IMR-90 (cell line): ENCODE results near the gene CTDP1. TPM values are rescaled to one million over a fixed set of nuclear protein-coding genes. Genes with fewer than 3 reads are reported as not detected.

Experiments
- ATAC-seq: fragments of 200-7000 bp; cut with Tn5 transposase; 2 replicates; pipeline ENCODE4 v1.9.1; 2020; ENCODE audit warnings: low read depth, mild to moderate bottlenecking, moderate library complexity
- BruUV-seq: library from RNA; stranded (reverse); fragments of 400-500 nt; replicated peaks from 2 replicates; lab custom pipeline; 2021; lab: Mats Ljungman, UMichigan
- CTCF ChIA-PET: fragments of 300-600 bp; formaldehyde crosslinking; extraction: SDS; loops from one replicate; lab custom pipeline; 2021; ENCODE audit warnings: antibody characterized with exemption; lab: Yijun Ruan, JAX
- POLR2A ChIA-PET: fragments of 300-600 bp; sonication (Branson Sonifier 250); formaldehyde crosslinking; loops from one replicate; lab custom pipeline; 2022; ENCODE audit warnings: antibody characterized with exemption; ENCODE audit not compliant: unreplicated experiment; lab: Charles Lee
- DNase-seq: peaks from one replicate; pipeline ENCODE4 v3.0.0; 2013
- H2AFZ ChIP-seq: replicated peaks from 2 replicates; pipeline ENCODE3; 2013; ENCODE audit warnings: low read length, mild to moderate bottlenecking; ENCODE audit not compliant: poor library complexity
- H2AK5ac ChIP-seq: 2 replicates; pipeline ENCODE4 v1.6.1; 2013; ENCODE audit warnings: low read depth, low read length, inconsistent platforms
- H2AK9ac ChIP-seq: replicated peaks from 2 replicates; pipeline ENCODE3; 2013; ENCODE audit warnings: mild to moderate bottlenecking, low read depth, low read length, moderate library complexity; ENCODE audit not compliant: poor library complexity
- H2BK120ac ChIP-seq: 2 replicates; pipeline ENCODE4 v1.6.1; 2013; ENCODE audit warnings: low read depth, low read length, inconsistent platforms
- H2BK15ac ChIP-seq: 3 replicates; pipeline ENCODE4 v1.6.1; 2013; ENCODE audit warnings: low read depth, low read length, inconsistent platforms
- H2BK20ac ChIP-seq: 2 replicates; pipeline ENCODE4 v1.6.1; 2013; ENCODE audit warnings: low read depth, mild to moderate bottlenecking, inconsistent platforms, low read length, moderate library complexity
- H2BK5ac ChIP-seq: 2 replicates; pipeline ENCODE4 v1.6.1; 2013; ENCODE audit warnings: mild to moderate bottlenecking, low read depth, low read length, inconsistent platforms; ENCODE audit not compliant: poor library complexity, severe bottlenecking
- H3K14ac ChIP-seq: replicated peaks from 2 replicates; pipeline ENCODE4 v1.6.1; 2013; ENCODE audit warnings: low read depth, low read length, inconsistent platforms
- H3K18ac ChIP-seq: 2 replicates; pipeline ENCODE4 v1.6.1; 2013; ENCODE audit warnings: low read depth, low read length, control low read depth
- H3K23ac ChIP-seq: 2 replicates; pipeline ENCODE4 v1.6.1; 2013; ENCODE audit warnings: low read depth, low read length, inconsistent platforms
- H3K27ac ChIP-seq: 2 replicates; pipeline ENCODE4 v1.5.1; 2013; ENCODE audit warnings: mild to moderate bottlenecking, control low read depth, low read length; ENCODE audit not compliant: insufficient read depth
- H3K27me3 ChIP-seq: 2 replicates; pipeline ENCODE4 v1.6.1; 2013; ENCODE audit warnings: low read length; ENCODE audit not compliant: control insufficient read depth, insufficient read depth
- H3K36me3 ChIP-seq: 2 replicates; pipeline ENCODE4 v1.6.1; 2013; ENCODE audit warnings: low read length, mixed read lengths; ENCODE audit not compliant: control insufficient read depth, insufficient read depth
- H3K4ac ChIP-seq: 2 replicates; pipeline ENCODE4 v1.6.1; 2013; ENCODE audit warnings: low read depth, low read length, inconsistent platforms
- H3K4me1 ChIP-seq: 2 replicates; pipeline ENCODE4 v1.6.1; 2013; ENCODE audit warnings: low read length, mixed read lengths; ENCODE audit not compliant: control insufficient read depth, insufficient read depth
- H3K4me2 ChIP-seq: 2 replicates; pipeline ENCODE4 v1.6.1; 2013; ENCODE audit warnings: low read depth, mild to moderate bottlenecking, control low read depth, low read length, moderate library complexity
- H3K4me3 ChIP-seq: 2 replicates; pipeline ENCODE4 v1.5.1; 2013; ENCODE audit warnings: low read depth, mild to moderate bottlenecking, control low read depth, low read length, moderate library complexity; ENCODE audit not compliant: insufficient read depth
- H3K56ac ChIP-seq: 2 replicates; pipeline ENCODE4 v1.6.1; 2013; ENCODE audit warnings: low read length, inconsistent platforms; ENCODE audit not compliant: insufficient read depth; ENCODE audit errors: extremely low read depth
- H3K79me1 ChIP-seq, 2 experiments: 2 replicates each; pipeline ENCODE4 v1.6.1; 2013; ENCODE audit warnings: low read length in 2 of 2, inconsistent platforms in 1 of 2, low read depth in 1 of 2
- H3K9ac ChIP-seq: 2 replicates; pipeline ENCODE4 v1.6.1; 2013; ENCODE audit warnings: low read depth, low read length, control low read depth
- H3K9me1 ChIP-seq: 2 replicates; pipeline ENCODE4 v1.6.1; 2013; ENCODE audit warnings: low read length, inconsistent platforms; ENCODE audit not compliant: insufficient read depth
- H3K9me3 ChIP-seq: 2 replicates; pipeline ENCODE4 v1.6.1; 2013; ENCODE audit warnings: low read length; ENCODE audit not compliant: control insufficient read depth, insufficient read depth
- H4K20me1 ChIP-seq: 2 replicates; pipeline ENCODE4 v1.6.1; 2013; ENCODE audit warnings: low read length, inconsistent platforms; ENCODE audit not compliant: insufficient read depth
- H4K5ac ChIP-seq: 2 replicates; pipeline ENCODE4 v1.6.1; 2013; ENCODE audit warnings: mild to moderate bottlenecking, low read depth, low read length, control low read depth
- H4K8ac ChIP-seq, 2 experiments: 2 replicates each; pipeline ENCODE4 v1.6.1; 2013; ENCODE audit warnings: low read depth in 2 of 2, low read length in 2 of 2, control low read depth in 1 of 2, inconsistent platforms in 1 of 2
- H4K91ac ChIP-seq: 2 replicates; pipeline ENCODE4 v1.6.1; 2013; ENCODE audit warnings: low read depth, low read length, inconsistent platforms; ENCODE audit not compliant: insufficient read depth
- CTCF ChIP-seq: conservative IDR thresholded peaks from 2 replicates; pipeline ENCODE4 v1.5.1; 2012; ENCODE audit warnings: mild to moderate bottlenecking, low read depth, low read length, improper control_type of control experiment
- FOS ChIP-seq: fragments of 150-350 bp; IDR thresholded peaks from 2 replicates; pipeline ENCODE4 v1.6.1; 2016; ENCODE audit warnings: low read depth, low read length
- MAZ ChIP-seq: IDR thresholded peaks from 2 replicates; pipeline ENCODE4 v1.6.1; 2012; ENCODE audit warnings: low read depth, mild to moderate bottlenecking, low read length, improper control_type of control experiment, moderate library complexity, borderline replicate concordance
- NFE2L2 ChIP-seq: fragments of 150-350 bp; IDR thresholded peaks from 2 replicates; pipeline ENCODE4 v1.6.1; 2016; ENCODE audit warnings: low read depth, mild to moderate bottlenecking, low read length
- RAD21 ChIP-seq: IDR thresholded peaks from 2 replicates; pipeline ENCODE4 v1.6.1; 2012; ENCODE audit warnings: low read length, improper control_type of control experiment
- RFX5 ChIP-seq: IDR thresholded peaks from 2 replicates; pipeline ENCODE4 v1.8.0; 2012; ENCODE audit warnings: low read depth, mild to moderate bottlenecking, low read length, moderate library complexity
- SMC3 ChIP-seq: fragments of 150-350 bp; IDR thresholded peaks from 2 replicates; pipeline ENCODE4 v1.6.1; 2016; ENCODE audit warnings: low read depth, mild to moderate bottlenecking, antibody characterized with exemption, low read length, moderate library complexity
- USF2 ChIP-seq: fragments of 150-350 bp; IDR thresholded peaks from 2 replicates; pipeline ENCODE4 v1.6.1; 2017; ENCODE audit warnings: mild to moderate bottlenecking, antibody characterized with exemption, low read length, low read depth
- WGBS, 2 experiments: methylation state at CpG; one replicate each; pipeline versions ENCODE4 v1.1.5 to v1.1.7; 2013; ENCODE audit warnings: missing lambda C conversion rate in 2 of 2; ENCODE audit not compliant: insufficient read length in 1 of 2; ENCODE audit errors: extremely low coverage in 2 of 2; 5-methylcytosine and 5-hydroxymethylcytosine counted together
- dilution Hi-C: fragments of 300-500 bp; cut with HindIII; formaldehyde crosslinking; loops from one replicate; pipeline ENCODE4 v1.14.3; 2018; ENCODE audit warnings: low sequenced_read_pairs; ENCODE audit not compliant: unreplicated experiment
- in situ Hi-C: fragments of 300-500 bp; cut with MboI; formaldehyde crosslinking; loops from 3 replicates; pipeline ENCODE4 v1.14.3; 2019; ENCODE audit warnings: low sequenced_read_pairs, inconsistent platforms, mixed read lengths
- intact Hi-C: fragments of 100-400 bp; cut with micrococcal nuclease; formaldehyde crosslinking; loops from 2 replicates; pipeline ENCODE4 v1.10.0; 2022
- polyA plus RNA-seq, 3 experiments: library from polyadenylated mRNA; depleted of rRNA; stranded (reverse); fragments of >200 nt; gene quantifications; 2 replicates each; pipeline ENCODE4 v1.2.3, GENCODE V29; 2012; ENCODE audit warnings: low replicate concordance in 1 of 3
- total RNA-seq: library from RNA; depleted of rRNA; stranded (reverse); fragments of >200 nt; gene quantifications from 2 replicates; pipeline ENCODE4 v1.2.3, GENCODE V29; 2012

The CTDP1 gene
- total and polyA plus RNA-seq, 2 of the 4 experiments (the other 2 are of a cell fraction): 13.4 to 17.6 TPM

- H2AK5ac ChIP-seq: no peak overlapping the region
- H3K18ac ChIP-seq: no peak overlapping the region
- peak overlapping the region; percentile 13 for H2AK9ac ChIP-seq
- dilution Hi-C loops (no loop called here), intact Hi-C loops (no loop called here), in situ Hi-C loops (no loop called here)
- peak overlapping the region; percentile 7 for H2AFZ ChIP-seq
- no peak overlapping the region for H4K5ac ChIP-seq
- no peak overlapping the region for H3K4me2 ChIP-seq
- ATAC-seq: no peak
- no peak overlapping the region for H3K23ac ChIP-seq
- no peak overlapping the region for H2BK120ac ChIP-seq
- TF ChIP-seq SMC3 (no peak), MAZ (no peak), FOS (no peak), RFX5 (no peak), USF2 (no peak), CTCF (no peak), NFE2L2 (no peak), RAD21 (no peak)
- DNase-seq: no peak
- POLR2A ChIA-PET: no interaction called here
- no peak overlapping the region for H3K4me3 ChIP-seq
- peaks cover 17% of the 10 kb centered on the region for H3K9me3 ChIP-seq
- H4K91ac ChIP-seq: no peak overlapping the region
- H3K9ac ChIP-seq: no peak overlapping the region
- no peak overlapping the region for H3K56ac ChIP-seq
- H3K14ac ChIP-seq: no peak overlapping the region
- H3K27ac ChIP-seq: no peak overlapping the region
- 60% methylated on average over 1 of the region's 6 CpGs; no CpG with 5 or more reads in 1 of the 2 experiments for WGBS, 2 experiments
- H3K4ac ChIP-seq: no peak overlapping the region
- no peak overlapping the region for H2BK15ac ChIP-seq
- no peaks in the 10 kb centered on the region for H3K9me1 ChIP-seq
- BruUV-seq: no TSS peak
- peaks cover 3% of the 10 kb centered on the region; the same call in 1 of the 2 replicates for H3K4me1 ChIP-seq
- H3K36me3 ChIP-seq: no peaks in the 10 kb centered on the region
- no peak overlapping the region for H2BK20ac ChIP-seq
- peaks cover 2% of the 10 kb centered on the region; the same call in 1 of the 2 replicates for H3K27me3 ChIP-seq
- no peaks in the 10 kb centered on the region for H4K20me1 ChIP-seq
- no peak overlapping the region for H2BK5ac ChIP-seq
- CTCF ChIA-PET: no interaction called here
- H4K8ac ChIP-seq: no peak overlapping the region
- H3K79me1 ChIP-seq: no peaks in the 10 kb centered on the region
Measured at GRCh38 chr18:79764131-79764530, 84.5 kb downstream of the CTDP1 start.
